ENCODE results near the gene SLC22A6. TPM values are rescaled to one million over a fixed set of nuclear protein-coding genes. Genes with fewer than 3 reads are reported as not detected.

Gene SLC22A6
- total RNA-seq, 1 donor from 2014 or later: not detected

- intact Hi-C loops (cut with DNase I): no loop called here
- Histone ChIP-seq H3K9me3 (no peaks in the 10 kb centered on the region), H3K27me3 (no peaks in the 10 kb centered on the region), H3K27ac (no peak within 1 kb of the TSS), H3K4me3 (no peak within 1 kb of the TSS), H3K36me3 (no peaks in the 10 kb centered on the region), H3K4me1 (no peaks in the 10 kb centered on the region)
- TF ChIP-seq POLR2AphosphoS5 (IDR thresholded peaks at IDR 0.05; ENCODE audit: insufficient read depth in 1 of 2, low read depth in 1 of 2) (no peak), CTCF (IDR thresholded peaks at IDR 0.05) (no peak), POLR2A (IDR thresholded peaks at IDR 0.05) (no peak)
- no peak for DNase-seq (ENCODE audit: extremely low spot score in 2 of 2)
Measured at GRCh38 chr11:63015521-63016215, 30.9 kb upstream of the SLC22A6 start, which contains the start of gene SLC22A8. SLC22A8 (minus strand) TSS chr11:63015841; CDS start chr11:63014958, 883 bp downstream.

- Histone ChIP-seq H3K4me1 (no peaks in the 10 kb centered on the region), H3K27ac (no peak overlapping the region), H3K36me3 (no peaks in the 10 kb centered on the region), H3K9me3 (no peaks in the 10 kb centered on the region), H3K27me3 (no peaks in the 10 kb centered on the region), H3K4me3 (no peak overlapping the region)
- DNase-seq (ENCODE audit: extremely low spot score in 2 of 2): no peak
- no peak for TF ChIP-seq POLR2AphosphoS5 (IDR thresholded peaks at IDR 0.05; ENCODE audit: insufficient read depth in 1 of 2, low read depth in 1 of 2)
- no peak for TF ChIP-seq CTCF (IDR thresholded peaks at IDR 0.05)
- TF ChIP-seq POLR2A (IDR thresholded peaks at IDR 0.05): no peak
- intact Hi-C loops (cut with DNase I): no loop called here
Measured at GRCh38 chr11:63014408-63015055, 29.8 kb upstream of the SLC22A6 start.

DNA sequence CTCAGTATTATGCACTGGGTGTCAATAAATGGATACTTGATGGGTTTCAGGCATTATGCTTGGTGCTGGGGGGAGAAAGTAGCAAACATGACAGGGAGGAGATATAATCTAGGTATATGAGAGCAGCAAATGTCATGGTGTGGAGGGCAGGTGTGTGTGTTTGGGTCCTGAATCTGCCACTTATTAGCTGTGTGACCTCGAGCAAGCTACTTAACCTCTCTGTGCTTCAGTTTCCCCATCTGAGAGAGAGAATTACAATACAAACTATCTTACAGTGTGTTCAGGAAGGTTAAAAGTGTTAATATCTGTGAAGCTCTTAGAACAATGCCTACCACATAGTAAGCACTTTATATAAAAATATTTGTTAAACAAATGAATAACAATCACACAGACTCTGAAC is 28.1 kb upstream of the SLC22A6 start:
- no peaks in the 10 kb centered on the region for H3K27me3 ChIP-seq
- intact Hi-C loops (cut with DNase I): no loop called here
- no peak overlapping the region for H3K27ac ChIP-seq

DNA sequence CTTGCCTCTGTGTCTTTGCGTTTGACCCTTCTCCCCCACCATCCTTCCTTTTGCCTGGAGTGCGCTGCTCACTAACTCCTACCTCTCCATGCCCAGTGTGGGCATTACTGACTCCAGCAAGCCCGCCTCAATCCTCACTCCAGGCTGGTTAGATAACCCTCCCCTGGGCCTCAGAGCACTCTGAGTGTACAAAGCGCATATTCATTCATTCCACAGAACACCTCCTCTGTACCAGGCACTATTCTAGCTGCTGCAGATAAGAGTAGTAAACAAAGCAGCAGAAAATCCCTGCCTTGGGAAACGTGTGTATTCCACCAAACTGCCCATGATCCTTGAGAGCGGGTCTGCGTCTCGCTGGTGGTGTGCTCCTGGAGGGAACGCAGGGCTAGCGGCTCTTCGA is 27.7 kb upstream of the SLC22A6 start:
- no peak overlapping the region for H3K27ac ChIP-seq
- no peaks in the 10 kb centered on the region for H3K27me3 ChIP-seq
- no peaks in the 10 kb centered on the region for H3K36me3 ChIP-seq
- intact Hi-C loops (cut with DNase I): no loop called here
- H3K4me1 ChIP-seq: no peaks in the 10 kb centered on the region
- no peak overlapping the region for H3K4me3 ChIP-seq
- H3K9me3 ChIP-seq: no peaks in the 10 kb centered on the region
- TF ChIP-seq CTCF (IDR thresholded peaks at IDR 0.05) (no peak), POLR2A (IDR thresholded peaks at IDR 0.05) (no peak), POLR2AphosphoS5 (IDR thresholded peaks at IDR 0.05; ENCODE audit: insufficient read depth in 1 of 2, low read depth in 1 of 2) (no peak)
- no peak for DNase-seq (ENCODE audit: extremely low spot score in 2 of 2)

More for the DNA sequence above, 28.1 kb upstream of the SLC22A6 start:
- no peak overlapping the region for H3K4me3 ChIP-seq
- no peaks in the 10 kb centered on the region for H3K9me3 ChIP-seq
- no peaks in the 10 kb centered on the region for H3K36me3 ChIP-seq
- H3K4me1 ChIP-seq: no peaks in the 10 kb centered on the region
- TF ChIP-seq CTCF (IDR thresholded peaks at IDR 0.05) (no peak), POLR2A (IDR thresholded peaks at IDR 0.05) (no peak), POLR2AphosphoS5 (IDR thresholded peaks at IDR 0.05; ENCODE audit: insufficient read depth in 1 of 2, low read depth in 1 of 2) (no peak)
- DNase-seq (ENCODE audit: extremely low spot score in 2 of 2): no peak

DNA sequence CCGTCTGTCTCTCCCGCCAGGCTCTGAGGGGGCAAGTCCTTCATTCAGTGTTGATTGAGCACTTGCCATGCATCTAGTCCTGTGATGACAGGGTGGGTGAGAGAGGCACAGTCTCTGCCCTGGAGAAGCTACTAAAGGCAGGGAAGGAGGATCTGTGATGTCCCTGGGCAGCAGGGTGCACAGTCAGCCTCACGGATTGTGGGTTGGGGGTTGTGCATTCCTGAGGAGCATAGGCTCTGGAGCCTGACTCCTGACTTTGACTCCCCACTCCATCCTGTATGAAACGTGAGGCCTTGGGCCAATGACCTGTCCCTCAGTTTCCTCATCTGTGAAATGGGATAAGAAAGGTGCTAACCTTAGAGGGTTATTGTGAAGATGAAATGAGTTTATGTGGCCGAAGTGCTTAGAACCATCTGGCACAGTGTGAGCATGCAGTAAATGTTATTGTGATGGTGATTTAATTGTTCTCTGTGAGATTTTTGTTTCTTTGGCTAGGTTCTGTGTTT is 26.2 kb upstream of the SLC22A6 start:
- intact Hi-C loops (cut with DNase I): no loop called here
- TF ChIP-seq POLR2AphosphoS5 (IDR thresholded peaks at IDR 0.05; ENCODE audit: insufficient read depth in 1 of 2, low read depth in 1 of 2) (no peak), CTCF (IDR thresholded peaks at IDR 0.05) (no peak), POLR2A (IDR thresholded peaks at IDR 0.05) (no peak)

More for the DNA sequence above, 26.2 kb upstream of the SLC22A6 start:
- no peak for DNase-seq (ENCODE audit: extremely low spot score in 2 of 2)
- no peak overlapping the region for H3K27ac ChIP-seq
- H3K36me3 ChIP-seq: no peaks in the 10 kb centered on the region
- H3K4me3 ChIP-seq: no peak overlapping the region
- no peaks in the 10 kb centered on the region for H3K27me3 ChIP-seq
- H3K4me1 ChIP-seq: no peaks in the 10 kb centered on the region
- H3K9me3 ChIP-seq: no peaks in the 10 kb centered on the region
